NCI-H2196 treated with DMSO at 0.1 percent for 48 hours (cell line): ENCODE data around the gene HDC.

Source experiments
- DNase-seq: peaks from one replicate; lab custom pipeline; 2025; ENCODE audit not compliant: unreplicated experiment; lab: John Stamatoyannopoulos, UW

The HDC gene

GRCh38 chr15:50265620-50266019, at the start of gene HDC:
TSS of gene HDC (minus strand) at chr15:50265726. CDS start at chr15:50265623, 103 bp downstream.
- no peak for DNase-seq

GRCh38 chr15:50312636-50313035, 47.1 kb upstream of the HDC start:
- DNase-seq, result no peak

DNA sequence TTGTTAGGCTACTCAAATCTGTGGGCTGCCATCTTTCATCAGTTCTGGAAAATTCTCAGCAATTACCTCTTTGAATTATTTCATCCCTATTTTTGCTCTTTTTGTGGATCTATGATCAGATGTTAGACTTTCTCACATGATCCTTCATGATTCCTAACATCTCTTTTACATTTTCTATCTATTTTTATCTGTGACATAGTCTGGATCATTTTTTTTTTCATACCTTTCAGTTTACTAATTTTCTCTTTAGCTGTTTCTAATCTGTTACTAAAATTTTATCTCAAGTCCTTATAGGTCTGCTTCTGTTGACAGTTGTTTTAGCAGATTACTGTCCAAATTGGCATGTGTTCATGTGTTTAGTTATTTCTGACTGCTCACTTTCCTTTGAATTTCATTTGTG, 42.3 kb upstream of the HDC start:
- DNase-seq, result no peak

- DNase-seq, result no peak
These were observed 39.3 kb upstream of the HDC start for GRCh38 chr15:50304836-50305235.

- no peak for DNase-seq
These were observed 37.1 kb upstream of the HDC start for GRCh38 chr15:50302581-50302980.

DNA sequence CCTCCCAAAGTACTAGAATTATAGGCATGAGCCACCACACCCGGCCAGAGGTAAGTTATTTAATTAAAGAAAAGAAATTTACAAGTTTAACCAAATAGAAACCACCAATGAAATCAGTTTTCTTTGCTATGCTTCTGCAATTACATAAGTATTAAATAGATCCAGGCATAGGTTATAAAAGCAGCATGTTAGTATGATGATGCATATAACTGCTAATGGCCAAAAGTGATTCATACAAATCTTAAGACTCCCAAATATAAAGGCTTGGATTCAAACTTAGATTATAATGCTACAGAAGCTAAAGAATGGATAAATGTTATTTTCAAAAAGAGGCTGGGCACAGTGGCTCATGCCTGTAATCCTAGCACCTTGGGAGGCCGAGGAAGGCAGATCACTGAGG, 32.8 kb upstream of the HDC start:
- DNase-seq, result no peak

DNA sequence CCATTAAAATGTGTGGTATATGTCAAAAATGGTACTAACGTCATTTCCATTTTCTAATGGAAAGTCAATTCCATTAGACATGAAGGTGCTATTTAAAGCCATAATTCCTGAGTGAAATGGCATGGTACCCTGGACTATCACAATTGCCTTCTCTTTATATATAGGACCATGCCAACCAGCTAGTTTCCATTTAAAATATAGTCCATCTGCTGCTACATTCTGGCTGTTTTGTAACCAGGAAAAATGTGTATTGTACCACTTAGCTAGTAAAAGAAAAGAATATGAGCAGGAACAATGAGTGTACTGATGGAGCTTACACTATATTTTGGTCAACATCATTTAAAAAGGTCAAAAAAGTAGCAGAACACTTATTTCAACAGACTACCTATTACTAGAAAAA, 30.4 kb upstream of the HDC start:
- DNase-seq, result no peak

GRCh38 chr15:50289749-50290148, 24.2 kb upstream of the HDC start:
- DNase-seq, result no peak

DNA sequence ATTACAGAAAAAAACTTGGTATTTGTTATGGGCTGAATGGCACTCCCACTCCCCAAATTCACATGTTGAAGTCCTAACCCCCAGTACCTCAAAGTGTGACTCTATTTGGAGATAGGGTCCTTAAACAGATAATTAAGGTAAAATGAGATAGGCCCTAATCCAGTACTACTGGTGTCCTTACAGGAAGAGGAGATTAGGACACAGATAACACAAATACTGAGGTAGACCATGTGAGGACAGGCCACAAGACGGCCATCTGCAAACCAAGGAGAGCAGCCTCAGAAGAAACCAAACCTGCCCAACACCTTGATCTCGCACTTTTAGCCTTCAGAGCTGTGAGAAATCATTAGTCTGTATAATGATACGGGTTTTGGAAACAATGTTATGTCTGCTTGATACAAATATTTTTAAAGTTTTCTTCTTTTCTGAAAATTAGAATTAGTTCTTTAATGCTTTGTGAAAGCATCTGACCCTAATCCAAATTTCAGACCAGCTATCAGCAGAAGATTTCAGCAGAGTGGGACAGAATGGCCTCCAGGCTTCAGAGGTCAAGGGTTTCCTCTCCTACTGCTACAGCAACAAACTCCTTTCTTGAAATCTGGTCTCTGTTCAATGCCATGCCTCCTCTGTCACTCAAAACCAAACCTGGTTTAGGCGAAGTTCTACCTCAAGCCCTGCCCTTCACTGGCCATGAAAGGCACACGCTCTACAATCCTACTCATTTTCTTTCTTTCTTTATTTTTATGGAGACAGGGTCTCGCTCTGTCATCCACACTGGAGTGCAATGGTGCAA, 22.0 kb upstream of the HDC start:
- DNase-seq, result no peak

DNA sequence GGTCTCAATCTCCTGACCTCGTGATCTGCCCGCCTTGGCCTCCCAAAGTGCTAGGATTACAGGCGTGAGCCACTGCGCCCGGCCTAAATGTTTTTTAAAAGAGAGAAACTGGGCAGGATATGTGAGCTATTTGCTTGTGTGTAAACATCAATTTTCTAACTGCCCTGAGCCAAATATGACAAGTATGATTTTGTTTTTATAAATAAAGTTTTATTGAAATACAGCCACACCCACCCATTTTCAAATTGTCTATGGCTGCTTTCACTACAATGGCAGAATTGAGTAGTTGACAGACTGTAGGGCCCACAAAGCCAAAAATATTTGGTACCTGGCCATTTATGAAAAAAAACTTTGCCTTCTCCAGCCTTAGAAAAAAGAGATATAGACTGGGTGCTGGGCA, 15.9 kb upstream of the HDC start:
- DNase-seq, result no peak

- DNase-seq, result no peak
These were observed 14.7 kb upstream of the HDC start for GRCh38 chr15:50280271-50280670.

- no peak for DNase-seq
These were observed 13.0 kb upstream of the HDC start for GRCh38 chr15:50278496-50278895.

DNA sequence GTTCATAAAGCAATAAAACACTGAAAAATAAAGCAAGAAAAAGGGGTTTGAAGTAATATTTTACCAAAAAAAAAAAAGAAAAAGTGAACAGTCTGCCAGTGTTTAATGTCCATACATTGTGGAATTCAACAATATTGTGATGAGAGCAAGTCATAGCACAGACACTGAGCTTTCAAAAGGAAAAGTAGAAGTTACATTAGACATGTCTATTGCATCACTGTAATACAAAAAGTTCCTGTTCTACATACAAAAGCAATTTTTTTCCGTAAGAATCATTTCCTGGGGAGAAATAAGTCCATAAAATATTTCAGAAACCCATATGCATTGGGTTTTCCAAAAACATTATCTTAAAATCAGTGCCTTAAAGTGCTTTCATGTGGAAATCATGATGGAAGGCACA, 11.8 kb upstream of the HDC start:
- no peak for DNase-seq

DNA sequence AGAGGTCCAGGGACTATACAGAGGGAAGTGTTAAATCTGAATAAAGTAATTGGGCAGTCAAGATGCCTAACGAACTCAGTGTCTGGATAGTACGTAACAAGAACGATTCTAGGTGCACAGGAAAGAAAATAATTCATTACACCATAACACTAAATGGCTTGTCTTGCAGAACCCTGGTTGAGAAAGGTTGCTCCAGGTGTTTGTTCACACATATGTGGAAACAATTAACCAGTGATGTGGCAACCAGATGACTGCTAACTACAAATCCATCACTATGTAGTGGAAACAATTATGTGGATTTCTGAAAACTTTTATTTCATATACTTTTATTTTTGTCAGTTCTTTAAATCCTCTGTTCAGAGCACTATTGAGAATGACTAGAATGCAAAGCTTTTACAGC, 10.4 kb upstream of the HDC start:
- DNase-seq, result no peak

GRCh38 chr15:50275091-50275490, 9.6 kb upstream of the HDC start:
- DNase-seq, result no peak

- DNase-seq, result no peak
These were observed 2.1 kb upstream of the HDC start for GRCh38 chr15:50267577-50267976.

DNA sequence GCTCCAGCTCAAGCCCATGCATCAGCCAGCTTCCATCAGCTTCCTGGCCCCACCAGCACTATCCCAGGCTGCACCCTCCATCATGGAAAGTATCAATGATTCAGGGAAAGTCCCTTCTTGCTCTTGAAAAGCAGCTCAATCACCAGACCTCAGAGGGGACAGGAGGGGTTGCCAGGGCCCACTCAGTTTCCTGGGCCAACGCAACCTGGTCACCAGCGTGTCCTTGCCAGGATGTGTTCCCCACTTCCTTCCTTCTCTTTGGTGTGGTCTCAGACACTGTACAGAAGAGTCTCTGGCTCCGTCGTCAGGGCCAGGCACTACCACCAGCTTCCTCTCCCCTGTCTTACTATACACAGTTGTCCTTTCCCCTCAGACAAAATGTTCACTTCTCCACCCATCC, 3.0 kb downstream of the HDC start:
- DNase-seq, result no peak

- DNase-seq, result no peak
These were observed 3.5 kb downstream of the HDC start for GRCh38 chr15:50261981-50262380.

DNA sequence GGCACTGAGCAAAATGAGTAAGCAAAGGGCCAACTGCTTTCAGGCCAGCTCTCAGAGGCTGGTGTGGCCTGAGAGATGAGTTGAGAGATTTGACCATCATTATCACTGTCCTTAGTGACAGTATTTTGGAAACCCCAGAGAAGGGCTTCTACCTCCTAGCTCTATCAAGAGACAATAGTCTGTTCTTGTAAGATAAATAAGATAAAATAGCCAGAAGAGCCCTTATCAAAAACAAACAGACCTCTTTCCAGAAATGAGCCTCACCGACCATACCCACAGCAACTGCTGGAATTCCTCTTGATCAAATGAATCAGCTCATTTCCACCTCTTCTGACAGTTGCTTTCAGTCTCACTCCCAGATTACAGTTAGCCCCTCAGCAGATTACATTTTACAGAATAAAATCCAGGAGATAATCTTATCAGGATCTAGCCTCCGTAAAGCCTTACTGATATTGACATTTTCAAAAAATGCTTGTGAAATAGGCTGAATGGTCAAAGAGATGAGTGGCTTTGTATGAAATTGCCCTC, 4.5 kb downstream of the HDC start:
- DNase-seq, result no peak

DNA sequence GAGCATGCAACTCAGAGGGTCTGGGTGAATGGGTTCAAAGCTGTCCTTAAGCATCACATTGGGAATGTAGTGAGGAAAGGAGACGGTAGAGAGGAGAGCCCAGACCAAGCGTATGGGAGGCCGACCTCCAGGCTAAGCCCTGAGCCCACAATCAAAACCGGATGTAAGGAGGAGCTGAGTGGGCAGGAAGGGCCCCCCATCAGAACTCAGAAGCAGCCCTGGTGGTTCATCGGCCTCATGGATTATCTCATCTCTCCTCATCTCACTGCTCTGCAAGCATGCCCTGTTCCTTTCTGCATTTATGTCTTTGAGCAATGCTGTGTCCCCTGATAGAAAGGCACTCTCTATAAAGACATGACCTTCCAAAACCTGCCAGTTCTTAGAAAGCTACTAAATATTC, 6.2 kb downstream of the HDC start:
- DNase-seq, result no peak

GRCh38 chr15:50257924-50258323, 7.6 kb downstream of the HDC start:
- DNase-seq, result no peak

- no peak for DNase-seq
These were observed 8.2 kb downstream of the HDC start for GRCh38 chr15:50257332-50257731.
